ENCODE measurements around the gene SNX27.
A peak's percentile ranks its signal among the peaks of the same experiment; 100 is the strongest.

SNX27 gene

GRCh38 chr1:151705753-151706463, 94.1 kb downstream of the SNX27 start:
- no peak for DNase-seq (ENCODE audit: low read depth in 2 of 2)

GRCh38 chr1:151706464-151707415, 94.9 kb downstream of the SNX27 start:
- no peak for DNase-seq (ENCODE audit: low read depth in 2 of 2)

GRCh38 chr1:151707541-151708065, 95.8 kb downstream of the SNX27 start:
- no peak for DNase-seq (ENCODE audit: low read depth in 2 of 2)

- no peak for DNase-seq (ENCODE audit: low read depth in 2 of 2)
Observed at GRCh38 chr1:151708891-151709290, 97.0 kb downstream of the SNX27 start.

GRCh38 chr1:151710187-151710840, 98.5 kb downstream of the SNX27 start:
- peak in 1 of 2 donors; percentile 38 for DNase-seq (ENCODE audit: low read depth in 2 of 2)

- no peak for DNase-seq (ENCODE audit: low read depth in 2 of 2)
Observed at GRCh38 chr1:151711044-151711800, 99.4 kb downstream of the SNX27 start.

- no peak for DNase-seq (ENCODE audit: low read depth in 2 of 2)
Observed at GRCh38 chr1:151711951-151712350, 100.1 kb downstream of the SNX27 start.

GRCh38 chr1:151713044-151713443, 101.2 kb downstream of the SNX27 start:
- DNase-seq (ENCODE audit: low read depth in 2 of 2), result no peak

GRCh38 chr1:151713874-151714273, 102.0 kb downstream of the SNX27 start:
- DNase-seq (ENCODE audit: low read depth in 2 of 2), result no peak

GRCh38 chr1:151714820-151715725, 103.2 kb downstream of the SNX27 start:
- DNase-seq (ENCODE audit: low read depth in 2 of 2), result no peak

- DNase-seq (ENCODE audit: low read depth in 2 of 2), result no peak
Observed at GRCh38 chr1:151715726-151716404, 104.0 kb downstream of the SNX27 start.

- DNase-seq (ENCODE audit: low read depth in 2 of 2), result no peak
Observed at GRCh38 chr1:151716405-151716762, 104.5 kb downstream of the SNX27 start.

- DNase-seq (ENCODE audit: low read depth in 2 of 2), result no peak
Observed at GRCh38 chr1:151716771-151717631, 105.2 kb downstream of the SNX27 start, which contains the start of gene CELF3. CELF3 (minus strand) TSS chr1:151716803; CDS start chr1:151716020, 783 bp downstream.

GRCh38 chr1:151718011-151718431, 106.2 kb downstream of the SNX27 start:
- no peak for DNase-seq (ENCODE audit: low read depth in 2 of 2)

GRCh38 chr1:151718666-151719065, 106.8 kb downstream of the SNX27 start:
- no peak for DNase-seq (ENCODE audit: low read depth in 2 of 2)

GRCh38 chr1:151720125-151720524, 108.3 kb downstream of the SNX27 start:
- DNase-seq (ENCODE audit: low read depth in 2 of 2), result no peak

- no peak for DNase-seq (ENCODE audit: low read depth in 2 of 2)
Observed at GRCh38 chr1:151720554-151720953, 108.7 kb downstream of the SNX27 start.

- peak; percentile 8 to 11 for DNase-seq (ENCODE audit: low read depth in 2 of 2)
Observed at GRCh38 chr1:151720974-151721787, 109.3 kb downstream of the SNX27 start, which contains the start of gene RIIAD1. RIIAD1 (plus strand) TSS chr1:151721522; CDS start chr1:151721537, 15 bp downstream.
